ENCODE results near the gene RALGAPA1.
A peak's percentile ranks its signal among the peaks of the same experiment; 100 is the strongest.

Gene RALGAPA1

GRCh38 chr14:35557221-35557747, 251.8 kb downstream of the RALGAPA1 start:
- no peak for FAIRE-seq

GRCh38 chr14:35556548-35556947, 252.5 kb downstream of the RALGAPA1 start:
- FAIRE-seq: no peak

More at GRCh38 chr14:35557221-35557747, 251.8 kb downstream of the RALGAPA1 start:
- no peak for DNase-seq (ENCODE audit: insufficient read length, low spot score)

GRCh38 chr14:35553808-35554207, 255.3 kb downstream of the RALGAPA1 start:
- DNase-seq (ENCODE audit: insufficient read length, low spot score): no peak
- FAIRE-seq: no peak

More at GRCh38 chr14:35556548-35556947, 252.5 kb downstream of the RALGAPA1 start:
- DNase-seq (ENCODE audit: insufficient read length, low spot score): no peak

GRCh38 chr14:35551081-35551480, 258.0 kb downstream of the RALGAPA1 start:
- DNase-seq (ENCODE audit: insufficient read length, low spot score) (no peak), FAIRE-seq (no peak)

GRCh38 chr14:35549551-35549950, 259.5 kb downstream of the RALGAPA1 start:
- FAIRE-seq (no peak), DNase-seq (ENCODE audit: insufficient read length, low spot score) (no peak)

- FAIRE-seq (no peak), DNase-seq (ENCODE audit: insufficient read length, low spot score) (no peak)
Observed at GRCh38 chr14:35543006-35543405, 266.1 kb downstream of the RALGAPA1 start.

- DNase-seq (ENCODE audit: insufficient read length, low spot score) (no peak), FAIRE-seq (no peak)
Observed at GRCh38 chr14:35539969-35540368, 269.1 kb downstream of the RALGAPA1 start.

- no peak for FAIRE-seq
- DNase-seq (ENCODE audit: insufficient read length, low spot score): no peak
Observed at GRCh38 chr14:35535483-35536112, 273.5 kb downstream of the RALGAPA1 start.

- no peak for FAIRE-seq
- DNase-seq (ENCODE audit: insufficient read length, low spot score): peak; percentile 65
Observed at GRCh38 chr14:35534873-35535482, 274.1 kb downstream of the RALGAPA1 start.

- DNase-seq (ENCODE audit: insufficient read length, low spot score) (peak; percentile 8), FAIRE-seq (no peak)
Observed at GRCh38 chr14:35534208-35534872, 274.8 kb downstream of the RALGAPA1 start.

GRCh38 chr14:35533357-35534207, 275.5 kb downstream of the RALGAPA1 start, which contains the start of gene INSM2:
Gene INSM2 (plus strand): TSS chr14:35534164. CDS start chr14:35534253, 89 bp downstream.
- FAIRE-seq (no peak), DNase-seq (ENCODE audit: insufficient read length, low spot score) (peak; percentile 42)

- DNase-seq (ENCODE audit: insufficient read length, low spot score): no peak
- no peak for FAIRE-seq
Observed at GRCh38 chr14:35532783-35533356, 276.2 kb downstream of the RALGAPA1 start.

GRCh38 chr14:35531960-35532747, 276.9 kb downstream of the RALGAPA1 start:
- FAIRE-seq (no peak), DNase-seq (ENCODE audit: insufficient read length, low spot score) (no peak)

GRCh38 chr14:35526962-35527361, 282.1 kb downstream of the RALGAPA1 start:
- FAIRE-seq (no peak), DNase-seq (ENCODE audit: insufficient read length, low spot score) (no peak)

GRCh38 chr14:35525695-35526094, 283.4 kb downstream of the RALGAPA1 start:
- DNase-seq (ENCODE audit: insufficient read length, low spot score): no peak
- FAIRE-seq: no peak

GRCh38 chr14:35519986-35520385, 289.1 kb downstream of the RALGAPA1 start:
- DNase-seq (ENCODE audit: insufficient read length, low spot score) (no peak), FAIRE-seq (peak; percentile 55)

- no peak for DNase-seq (ENCODE audit: insufficient read length, low spot score)
- FAIRE-seq: no peak
Observed at GRCh38 chr14:35515916-35516315, 293.2 kb downstream of the RALGAPA1 start.

GRCh38 chr14:35512765-35513164, 296.3 kb downstream of the RALGAPA1 start:
- DNase-seq (ENCODE audit: insufficient read length, low spot score) (no peak), FAIRE-seq (no peak)

GRCh38 chr14:35509846-35510245, 299.2 kb downstream of the RALGAPA1 start:
- DNase-seq (ENCODE audit: insufficient read length, low spot score) (no peak), FAIRE-seq (no peak)

All from GM19239 (cell line).